ENCODE measurements around the gene UNC5C. TPM values are rescaled to one million over a fixed set of nuclear protein-coding genes. Genes with fewer than 3 reads are reported as not detected.
A peak's percentile ranks its signal among the peaks of the same experiment; 100 is the strongest.

Gene UNC5C
- total and polyA plus RNA-seq, 2 donors (not counting 1 experiment from before 2014, with no cell fraction given) = 2.0 to 11.6 TPM

DNA sequence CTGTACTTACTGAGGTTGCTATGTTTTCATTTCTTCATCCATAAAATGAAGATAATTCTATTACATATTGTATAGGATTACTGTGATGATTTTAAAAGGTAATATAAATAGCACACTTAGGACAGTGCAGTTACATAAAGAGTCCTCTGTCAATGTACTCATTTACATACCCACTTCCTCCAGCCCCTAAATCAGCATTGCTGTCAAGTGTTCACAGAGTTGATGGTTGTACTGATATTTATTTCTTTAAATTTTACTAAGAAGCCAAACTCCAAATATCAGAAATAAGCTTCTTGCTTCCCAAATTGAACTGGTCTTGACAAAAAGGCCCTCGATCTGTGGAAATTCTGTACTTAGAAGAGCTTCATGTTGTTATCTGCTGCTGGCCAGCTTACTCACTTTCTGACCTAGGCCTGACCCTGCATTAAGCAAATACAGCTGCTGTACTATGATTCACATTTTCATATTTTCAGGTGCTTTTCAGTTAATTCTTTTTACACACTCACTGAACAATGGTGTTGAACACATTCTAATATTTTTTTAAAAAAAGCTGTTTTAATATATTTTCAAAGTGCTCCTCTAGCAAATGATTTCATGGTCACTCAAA, 259.6 kb downstream of the UNC5C start:
- H3K79me2 ChIP-seq (ENCODE audit: control insufficient read depth, insufficient read depth, low read length) = no peaks in the 10 kb centered on the region
- H4K20me1 ChIP-seq (ENCODE audit: control insufficient read depth, extremely low read depth, insufficient read depth, low read length) = no peaks in the 10 kb centered on the region
- no peaks in the 10 kb centered on the region for H3K36me3 ChIP-seq (ENCODE audit: control insufficient read depth, insufficient read depth, low read length)
- H3K4me3 ChIP-seq (replicated peaks in 1 of 4; ENCODE audit: control extremely low read depth in 1 of 4, insufficient read depth in 1 of 4, low read depth in 3 of 4, low read length in 4 of 4) = no peak overlapping the region
- no peaks in the 10 kb centered on the region for H3K4me1 ChIP-seq (ENCODE audit: control insufficient read depth, extremely low read depth, insufficient read depth, low read length)
- H2AFZ ChIP-seq (ENCODE audit: low read length) = no peak overlapping the region
- no peak overlapping the region for H3K4me2 ChIP-seq (ENCODE audit: extremely low read depth, insufficient read depth, low read length)
- H3K27ac ChIP-seq (ENCODE audit: insufficient read depth, low read length) = no peak overlapping the region
- no peaks in the 10 kb centered on the region for H3K9me3 ChIP-seq (ENCODE audit: control insufficient read depth, insufficient read depth, low read depth, low read length)
- no peak for TF ChIP-seq EZH2 (IDR thresholded peaks at IDR 0.05; ENCODE audit: low read length, missing control alignments)
- TF ChIP-seq, protein P1, sequence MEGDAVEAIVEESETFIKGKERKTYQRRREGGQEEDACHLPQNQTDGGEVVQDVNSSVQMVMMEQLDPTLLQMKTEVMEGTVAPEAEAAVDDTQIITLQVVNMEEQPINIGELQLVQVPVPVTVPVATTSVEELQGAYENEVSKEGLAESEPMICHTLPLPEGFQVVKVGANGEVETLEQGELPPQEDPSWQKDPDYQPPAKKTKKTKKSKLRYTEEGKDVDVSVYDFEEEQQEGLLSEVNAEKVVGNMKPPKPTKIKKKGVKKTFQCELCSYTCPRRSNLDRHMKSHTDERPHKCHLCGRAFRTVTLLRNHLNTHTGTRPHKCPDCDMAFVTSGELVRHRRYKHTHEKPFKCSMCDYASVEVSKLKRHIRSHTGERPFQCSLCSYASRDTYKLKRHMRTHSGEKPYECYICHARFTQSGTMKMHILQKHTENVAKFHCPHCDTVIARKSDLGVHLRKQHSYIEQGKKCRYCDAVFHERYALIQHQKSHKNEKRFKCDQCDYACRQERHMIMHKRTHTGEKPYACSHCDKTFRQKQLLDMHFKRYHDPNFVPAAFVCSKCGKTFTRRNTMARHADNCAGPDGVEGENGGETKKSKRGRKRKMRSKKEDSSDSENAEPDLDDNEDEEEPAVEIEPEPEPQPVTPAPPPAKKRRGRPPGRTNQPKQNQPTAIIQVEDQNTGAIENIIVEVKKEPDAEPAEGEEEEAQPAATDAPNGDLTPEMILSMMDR (conservative IDR thresholded peaks at IDR 0.05 in 1 of 2, IDR thresholded peaks at IDR 0.05 in 1 of 2; ENCODE audit: low read depth in 1 of 2, low read length in 2 of 2) = no peak
- DNase-seq (ENCODE audit: low read depth in 2 of 2) = peak; percentile 49 to 72
- H3K27me3 ChIP-seq (ENCODE audit: control insufficient read depth, insufficient read depth, low read length) = no peaks in the 10 kb centered on the region
- H3K9ac ChIP-seq (ENCODE audit: insufficient read depth, low read length) = no peak overlapping the region

DNA sequence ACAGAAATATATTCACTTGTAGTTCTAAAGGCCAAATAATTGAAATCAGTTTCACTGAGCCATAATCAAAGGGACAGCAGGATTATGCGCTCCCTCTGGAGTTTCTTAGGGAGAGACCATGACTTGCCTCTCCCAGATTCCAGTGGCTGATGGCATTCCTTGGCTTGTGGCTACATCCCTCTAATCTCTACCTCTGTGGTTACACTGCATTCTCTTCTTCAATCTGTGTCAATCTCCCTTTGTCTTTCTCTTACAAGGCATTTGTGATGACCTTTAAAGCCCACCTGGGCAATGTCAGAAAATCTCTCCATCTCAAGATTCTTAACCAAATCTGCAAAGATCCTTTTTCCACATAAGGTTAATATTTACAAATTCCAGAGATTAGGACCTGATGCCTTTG, 260.2 kb downstream of the UNC5C start:
- H3K9me3 ChIP-seq (ENCODE audit: control insufficient read depth, insufficient read depth, low read depth, low read length) = no peaks in the 10 kb centered on the region
- no peaks in the 10 kb centered on the region for H4K20me1 ChIP-seq (ENCODE audit: control insufficient read depth, extremely low read depth, insufficient read depth, low read length)
- no peak overlapping the region for H3K4me2 ChIP-seq (ENCODE audit: extremely low read depth, insufficient read depth, low read length)
- H3K27ac ChIP-seq (ENCODE audit: insufficient read depth, low read length) = no peak overlapping the region
- no peaks in the 10 kb centered on the region for H3K4me1 ChIP-seq (ENCODE audit: control insufficient read depth, extremely low read depth, insufficient read depth, low read length)
- H3K36me3 ChIP-seq (ENCODE audit: control insufficient read depth, insufficient read depth, low read length) = no peaks in the 10 kb centered on the region
- H3K79me2 ChIP-seq (ENCODE audit: control insufficient read depth, insufficient read depth, low read length) = no peaks in the 10 kb centered on the region
- H3K4me3 ChIP-seq (replicated peaks in 1 of 4; ENCODE audit: control extremely low read depth in 1 of 4, insufficient read depth in 1 of 4, low read depth in 3 of 4, low read length in 4 of 4) = no peak overlapping the region
- no peak overlapping the region for H3K9ac ChIP-seq (ENCODE audit: insufficient read depth, low read length)
- no peaks in the 10 kb centered on the region for H3K27me3 ChIP-seq (ENCODE audit: control insufficient read depth, insufficient read depth, low read length)
- H2AFZ ChIP-seq (ENCODE audit: low read length) = no peak overlapping the region
- DNase-seq (ENCODE audit: low read depth in 2 of 2) = peak in 1 of 2 donors; percentile 50
- TF ChIP-seq, protein P1 (conservative IDR thresholded peaks at IDR 0.05 in 1 of 2, IDR thresholded peaks at IDR 0.05 in 1 of 2; ENCODE audit: low read depth in 1 of 2, low read length in 2 of 2) = no peak
- no peak for TF ChIP-seq EZH2 (IDR thresholded peaks at IDR 0.05; ENCODE audit: low read length, missing control alignments)

DNA sequence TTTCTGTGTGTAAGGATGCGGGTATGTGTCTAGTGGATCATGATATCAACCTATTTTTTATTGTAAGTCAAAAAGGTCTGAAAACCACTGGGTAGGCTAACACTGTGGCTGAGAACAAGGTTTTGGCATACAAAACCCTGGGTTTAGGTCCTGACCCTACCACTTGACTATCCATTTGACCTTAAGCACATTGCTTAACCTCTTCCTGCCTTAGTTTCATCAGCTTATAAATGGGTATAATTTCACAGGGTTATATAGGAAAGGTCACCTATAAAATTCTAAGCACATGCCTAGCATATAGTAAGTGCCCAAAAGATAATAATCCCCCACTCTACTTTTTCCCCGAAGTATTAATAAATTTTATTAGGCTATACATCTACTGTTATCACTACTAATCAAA, 263.0 kb downstream of the UNC5C start:
- no peak overlapping the region for H3K9ac ChIP-seq (ENCODE audit: insufficient read depth, low read length)
- no peaks in the 10 kb centered on the region for H3K9me3 ChIP-seq (ENCODE audit: control insufficient read depth, insufficient read depth, low read depth, low read length)
- no peak overlapping the region for H3K4me2 ChIP-seq (ENCODE audit: extremely low read depth, insufficient read depth, low read length)
- H3K27me3 ChIP-seq (ENCODE audit: control insufficient read depth, insufficient read depth, low read length) = no peaks in the 10 kb centered on the region
- H3K4me3 ChIP-seq (replicated peaks in 1 of 4; ENCODE audit: control extremely low read depth in 1 of 4, insufficient read depth in 1 of 4, low read depth in 3 of 4, low read length in 4 of 4) = no peak overlapping the region
- no peaks in the 10 kb centered on the region for H3K79me2 ChIP-seq (ENCODE audit: control insufficient read depth, insufficient read depth, low read length)
- TF ChIP-seq EZH2 (IDR thresholded peaks at IDR 0.05; ENCODE audit: low read length, missing control alignments) = no peak
- TF ChIP-seq, protein P1 (conservative IDR thresholded peaks at IDR 0.05 in 1 of 2, IDR thresholded peaks at IDR 0.05 in 1 of 2; ENCODE audit: low read depth in 1 of 2, low read length in 2 of 2) = no peak
- no peaks in the 10 kb centered on the region for H3K36me3 ChIP-seq (ENCODE audit: control insufficient read depth, insufficient read depth, low read length)
- no peak overlapping the region for H3K27ac ChIP-seq (ENCODE audit: insufficient read depth, low read length)
- no peak overlapping the region for H2AFZ ChIP-seq (ENCODE audit: low read length)
- DNase-seq (ENCODE audit: low read depth in 2 of 2) = no peak
- H4K20me1 ChIP-seq (ENCODE audit: control insufficient read depth, extremely low read depth, insufficient read depth, low read length) = no peaks in the 10 kb centered on the region
- H3K4me1 ChIP-seq (ENCODE audit: control insufficient read depth, extremely low read depth, insufficient read depth, low read length) = no peaks in the 10 kb centered on the region

All from fibroblast of lung (primary cell).